A549 (cell line): ENCODE measurements around the gene IFRD1. TPM values are rescaled to one million over a fixed set of nuclear protein-coding genes. Genes with fewer than 3 reads are reported as not detected.

Experiments
- ATAC-seq, 2 experiments: fragments of 200-7000 bp in 1 of 2; fragments of >200 bp in 1 of 2; cut with Nextera tagmentation in 1 of 2; cut with Tn5 transposase in 1 of 2; 3 replicates each; pipeline versions ENCODE4 v1.8.0 to v1.9.1; 2018 to 2020; ENCODE audit warnings: mild to moderate bottlenecking in 1 of 2, moderate library complexity in 1 of 2
- CTCF ChIA-PET: fragments of 300-600 bp; sonication (Branson Sonifier 250); formaldehyde crosslinking; extraction: SDS; loops from one replicate; lab custom pipeline; 2021; ENCODE audit warnings: antibody characterized with exemption, inconsistent platforms; lab: Yijun Ruan, JAX
- POLR2A ChIA-PET: fragments of 350-600 bp; formaldehyde crosslinking; extraction: SDS; loops from one replicate; lab custom pipeline; 2021; ENCODE audit warnings: antibody characterized with exemption, inconsistent platforms; lab: Yijun Ruan, JAX
- DNase-seq, 2 experiments: peaks; one replicate each; pipeline versions ENCODE4 v3.0.0 to v3.0.0-alpha.2; 2011 to 2016; ENCODE audit warnings: low read depth in 1 of 2, low spot score in 1 of 2
- FAIRE-seq: peaks from 2 replicates; lab custom pipeline; 2011; peaks lifted over from hg19 to GRCh38; lab: Jason Lieb, UNC
- H3K27ac ChIP-seq, 2 experiments: fragments of >200 bp; sonication (Bioruptor Twin); formaldehyde crosslinking; 3 replicates each; pipeline ENCODE4 v1.5.1; 2016 to 2017
- H3K4me1 ChIP-seq: fragments of >200 bp; sonication (Bioruptor Twin); formaldehyde crosslinking; 3 replicates; pipeline ENCODE4 v1.6.1; 2016
- H3K4me2 ChIP-seq: fragments of >200 bp; sonication (Bioruptor Twin); formaldehyde crosslinking; 3 replicates; pipeline ENCODE4 v1.6.1; 2016
- H3K4me3 ChIP-seq: fragments of >200 bp; sonication (Bioruptor Twin); formaldehyde crosslinking; 3 replicates; pipeline ENCODE4 v1.5.1; 2016
- H3K9me3 ChIP-seq: fragments of >200 bp; sonication (Bioruptor Twin); formaldehyde crosslinking; 3 replicates; pipeline ENCODE4 v1.6.1; 2016
- BHLHE40 ChIP-seq: IDR thresholded peaks from 2 replicates; pipeline ENCODE4 v1.6.1; 2012; ENCODE audit warnings: low read depth, low read length, inconsistent platforms
- CBX2 ChIP-seq: fragments of 200-600 bp; sonication (generic); IDR thresholded peaks from 2 replicates; pipeline ENCODE4 v1.6.1; 2016; ENCODE audit warnings: low read depth, mild to moderate bottlenecking, borderline replicate concordance
- EHF ChIP-seq: fragments of 250-450 bp; sonication (Bioruptor Pico); IDR thresholded peaks from 2 replicates; pipeline ENCODE4 v1.5.0; 2020; ENCODE audit warnings: mild to moderate bottlenecking
- FOSB ChIP-seq: fragments of 250-450 bp; sonication (Bioruptor Pico); IDR thresholded peaks from 2 replicates; pipeline ENCODE4 v1.5.0; 2020; ENCODE audit warnings: mild to moderate bottlenecking, moderate library complexity
- HDAC2 ChIP-seq: fragments of 200-600 bp; sonication (generic); IDR thresholded peaks from 2 replicates; pipeline ENCODE4 v1.6.1; 2016
- HEYL ChIP-seq: fragments of 250-450 bp; sonication (Bioruptor Pico); IDR thresholded peaks from 2 replicates; pipeline ENCODE4 v1.8.0; 2021; ENCODE audit warnings: mild to moderate bottlenecking, moderate library complexity
- HMGXB4 ChIP-seq: fragments of 250-450 bp; sonication (Bioruptor Pico); IDR thresholded peaks from 2 replicates; pipeline ENCODE4 v1.5.0; 2021; ENCODE audit warnings: mild to moderate bottlenecking, moderate library complexity, borderline replicate concordance
- JUN ChIP-seq, 2 experiments: fragments of >200 bp; sonication (Bioruptor Twin); formaldehyde crosslinking; IDR thresholded peaks; 2 replicates in 1 of 2; 3 replicates in 1 of 2; pipeline ENCODE4 v1.6.1; 2016 to 2017
- KDM1A ChIP-seq: fragments of 200-600 bp; sonication (generic); IDR thresholded peaks from 2 replicates; pipeline ENCODE4 v1.6.1; 2016; ENCODE audit warnings: low read depth, mild to moderate bottlenecking
- MAFK ChIP-seq: fragments of 450-650 bp; IDR thresholded peaks from 2 replicates; pipeline ENCODE4 v1.6.1; 2014; ENCODE audit not compliant: partially characterized antibody
- NFE2L2 ChIP-seq: fragments of 150-350 bp; conservative IDR thresholded peaks from 2 replicates; pipeline ENCODE4 v1.6.1; 2014; ENCODE audit warnings: low read length
- NPAS2 ChIP-seq: fragments of 250-450 bp; sonication (Bioruptor Pico); IDR thresholded peaks from 2 replicates; pipeline ENCODE4 v1.8.0; 2022; ENCODE audit warnings: mild to moderate bottlenecking, moderate library complexity, borderline replicate concordance
- NR3C1 ChIP-seq: fragments of >200 bp; sonication (Bioruptor Twin); formaldehyde crosslinking; IDR thresholded peaks from 3 replicates; pipeline ENCODE4 v1.6.1; 2017
- POLR2AphosphoS2 ChIP-seq: conservative IDR thresholded peaks from 2 replicates; pipeline ENCODE4 v1.6.1; 2012; ENCODE audit warnings: low read length, improper control_type of control experiment, inconsistent platforms
- RARB ChIP-seq: fragments of 250-450 bp; sonication (Bioruptor Pico); IDR thresholded peaks from 2 replicates; pipeline ENCODE4 v1.8.0; 2021; ENCODE audit warnings: mild to moderate bottlenecking, moderate library complexity
- SMC3 ChIP-seq: fragments of >200 bp; sonication (Bioruptor Twin); formaldehyde crosslinking; IDR thresholded peaks from 3 replicates; pipeline ENCODE4 v1.6.1; 2018; ENCODE audit warnings: inconsistent platforms
- SREBF2 ChIP-seq: fragments of 450-650 bp; IDR thresholded peaks from 2 replicates; pipeline ENCODE4 v1.6.1; 2014; ENCODE audit warnings: mild to moderate bottlenecking, moderate library complexity
- TFCP2L1 ChIP-seq: fragments of 250-450 bp; sonication (Bioruptor Pico); IDR thresholded peaks from 2 replicates; pipeline ENCODE4 v1.5.0; 2021; ENCODE audit warnings: mild to moderate bottlenecking
- ZC3H11A ChIP-seq: fragments of 450-650 bp; IDR thresholded peaks from 2 replicates; pipeline ENCODE4 v1.6.1; 2014; ENCODE audit warnings: antibody characterized with exemption, mild to moderate bottlenecking
- ZFP36 ChIP-seq: fragments of 450-650 bp; IDR thresholded peaks from 2 replicates; pipeline ENCODE4 v1.6.1; 2014; ENCODE audit warnings: borderline replicate concordance; ENCODE audit not compliant: partially characterized antibody
- ZSCAN20 ChIP-seq: fragments of 250-450 bp; sonication (Bioruptor Pico); IDR thresholded peaks from 2 replicates; pipeline ENCODE4 v1.8.0; 2022; ENCODE audit warnings: mild to moderate bottlenecking, moderate library complexity
- WGBS: methylation state at CpG from one replicate; pipeline ENCODE4 v1.1.6; 2017; ENCODE audit errors: missing lambda C conversion rate; 5-methylcytosine and 5-hydroxymethylcytosine counted together
- polyA plus RNA-seq, 4 experiments: library from polyadenylated mRNA; depleted of rRNA in 3 of 4; stranded (reverse); fragments of >200 nt; fragmentation: RNase III in 1 of 4; extraction: RNeasy Plus Mini Kit Qiagen cat#74134 plus additional on column Dnase treatment in 1 of 4; gene quantifications; 2 replicates in 3 of 4; 3 replicates in 1 of 4; pipeline ENCODE4 v1.2.3, GENCODE V29; 2011 to 2017
- TF ChIP-seq, protein P1 (sequence below): fragments of >200 bp; sonication (Bioruptor Twin); formaldehyde crosslinking; IDR thresholded peaks from 3 replicates; pipeline ENCODE4 v1.6.1; 2016
- TF ChIP-seq, protein P2 (sequence below): IDR thresholded peaks from 2 replicates; pipeline ENCODE4 v1.6.1; 2012
- TF ChIP-seq, protein P3 (sequence below): IDR thresholded peaks from 2 replicates; pipeline ENCODE4 v1.6.1; 2012; ENCODE audit warnings: low read depth, borderline replicate concordance

Gene IFRD1
- polyA plus RNA-seq, 2 of the 4 experiments (the other 2 are of a cell fraction): 38.8 to 129 TPM

GRCh38 chr7:112423987-112424386, 26.3 kb upstream of the IFRD1 start:
- TF ChIP-seq, protein P1, sequence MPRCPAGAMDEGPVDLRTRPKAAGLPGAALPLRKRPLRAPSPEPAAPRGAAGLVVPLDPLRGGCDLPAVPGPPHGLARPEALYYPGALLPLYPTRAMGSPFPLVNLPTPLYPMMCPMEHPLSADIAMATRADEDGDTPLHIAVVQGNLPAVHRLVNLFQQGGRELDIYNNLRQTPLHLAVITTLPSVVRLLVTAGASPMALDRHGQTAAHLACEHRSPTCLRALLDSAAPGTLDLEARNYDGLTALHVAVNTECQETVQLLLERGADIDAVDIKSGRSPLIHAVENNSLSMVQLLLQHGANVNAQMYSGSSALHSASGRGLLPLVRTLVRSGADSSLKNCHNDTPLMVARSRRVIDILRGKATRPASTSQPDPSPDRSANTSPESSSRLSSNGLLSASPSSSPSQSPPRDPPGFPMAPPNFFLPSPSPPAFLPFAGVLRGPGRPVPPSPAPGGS: no peak
- Histone ChIP-seq H3K4me3 (no peak overlapping the region), H3K9me3 (no peaks in the 10 kb centered on the region), H3K4me2 (no peak overlapping the region), H3K27ac (peak overlapping the region; percentile 65 to 77; a peak in 4 of 6 replicates), H3K4me1 (peaks cover 36% of the 10 kb centered on the region)
- FAIRE-seq: no peak
- WGBS: 94% methylated on average over 2 of the region's 2 CpGs
- DNase-seq: no peak
- CTCF ChIA-PET: interaction anchor here (1.4 to 1.5 kb wide), 2 partner anchors 11 to 664 kb away, joined by 4 read pairs; no protein-coding TSS in a partner anchor
- no peak for ATAC-seq
- POLR2A ChIA-PET: interaction anchor here (1.2 kb wide), 1 partner anchor 27 kb away, joined by 3 read pairs; no protein-coding TSS in a partner anchor

DNA sequence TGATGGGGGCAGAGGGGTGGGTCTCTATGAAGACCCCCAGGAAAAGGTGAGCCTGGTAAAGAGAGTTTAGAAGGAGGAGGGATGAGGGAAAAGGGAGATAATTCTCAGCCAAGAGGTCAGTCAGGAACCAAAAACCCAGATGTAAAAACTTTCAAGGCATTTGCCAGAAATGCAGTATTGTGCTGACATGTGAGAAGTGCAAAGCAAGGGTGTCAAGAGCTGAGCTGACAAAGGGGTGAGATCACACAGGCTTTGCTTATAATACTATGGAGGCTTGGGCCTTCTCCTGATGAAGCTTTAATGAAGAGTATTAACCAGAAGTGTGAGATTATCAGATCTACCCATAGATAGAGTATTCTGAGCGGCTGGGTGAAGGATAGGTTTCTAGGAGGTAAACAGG, 22.3 kb upstream of the IFRD1 start:
- H3K9me3 ChIP-seq: no peaks in the 10 kb centered on the region
- no peak for DNase-seq
- H3K4me3 ChIP-seq: no peak overlapping the region
- CTCF ChIA-PET: interaction anchor here (1.2 to 1.8 kb wide), 3 partner anchors 13 to 675 kb away, joined by 3 to 6 read pairs (median 3); no protein-coding TSS in a partner anchor
- WGBS: 93% methylated on average over 1 of the region's 1 CpG
- H3K4me1 ChIP-seq: peaks cover 8% of the 10 kb centered on the region
- TF ChIP-seq SREBF2 (no peak), HDAC2 (no peak), ZSCAN20 (CRISPR knock-in tag) (no peak)
- POLR2A ChIA-PET: interaction anchor here (1.0 to 2.2 kb wide), 2 partner anchors 23 to 31 kb away, joined by 3 to 11 read pairs; partner anchors contain the start of gene IFRD1
- ATAC-seq: no peak
- no peak overlapping the region for H3K4me2 ChIP-seq
- H3K27ac ChIP-seq: no peak overlapping the region
- no peak for FAIRE-seq

- POLR2A ChIA-PET: interaction anchor here (1.0 to 2.2 kb wide), 2 partner anchors 22 to 30 kb away, joined by 3 to 11 read pairs; partner anchors contain the start of gene IFRD1
- DNase-seq: no peak
- H3K9me3 ChIP-seq: no peaks in the 10 kb centered on the region
- H3K27ac ChIP-seq: no peak overlapping the region
- H3K4me1 ChIP-seq: peaks cover under 1% of the 10 kb centered on the region; the same call in 2 of the 3 replicates
- H3K4me3 ChIP-seq: no peak overlapping the region
- FAIRE-seq: no peak
- TF ChIP-seq, protein P2, sequence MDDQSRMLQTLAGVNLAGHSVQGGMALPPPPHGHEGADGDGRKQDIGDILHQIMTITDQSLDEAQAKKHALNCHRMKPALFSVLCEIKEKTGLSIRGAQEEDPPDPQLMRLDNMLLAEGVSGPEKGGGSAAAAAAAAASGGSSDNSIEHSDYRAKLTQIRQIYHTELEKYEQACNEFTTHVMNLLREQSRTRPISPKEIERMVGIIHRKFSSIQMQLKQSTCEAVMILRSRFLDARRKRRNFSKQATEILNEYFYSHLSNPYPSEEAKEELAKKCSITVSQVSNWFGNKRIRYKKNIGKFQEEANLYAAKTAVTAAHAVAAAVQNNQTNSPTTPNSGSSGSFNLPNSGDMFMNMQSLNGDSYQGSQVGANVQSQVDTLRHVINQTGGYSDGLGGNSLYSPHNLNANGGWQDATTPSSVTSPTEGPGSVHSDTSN: no peak
- TF ChIP-seq KDM1A (no peak), HEYL (CRISPR knock-in tag) (no peak), NR3C1 (no peak), TFCP2L1 (CRISPR knock-in tag) (no peak), ZFP36 (no peak), FOSB (CRISPR knock-in tag) (no peak), RARB (no peak), BHLHE40 (no peak)
- TF ChIP-seq, protein P1: no peak
- no peak overlapping the region for H3K4me2 ChIP-seq
- CTCF ChIA-PET: interaction anchor here (1.2 to 1.4 kb wide), 2 partner anchors 666 to 676 kb away, joined by 3 read pairs; no protein-coding TSS in a partner anchor
- WGBS: 53% methylated on average over 2 of the region's 2 CpGs
- ATAC-seq: no peak
Measured at GRCh38 chr7:112428715-112429114, 21.5 kb upstream of the IFRD1 start.

DNA sequence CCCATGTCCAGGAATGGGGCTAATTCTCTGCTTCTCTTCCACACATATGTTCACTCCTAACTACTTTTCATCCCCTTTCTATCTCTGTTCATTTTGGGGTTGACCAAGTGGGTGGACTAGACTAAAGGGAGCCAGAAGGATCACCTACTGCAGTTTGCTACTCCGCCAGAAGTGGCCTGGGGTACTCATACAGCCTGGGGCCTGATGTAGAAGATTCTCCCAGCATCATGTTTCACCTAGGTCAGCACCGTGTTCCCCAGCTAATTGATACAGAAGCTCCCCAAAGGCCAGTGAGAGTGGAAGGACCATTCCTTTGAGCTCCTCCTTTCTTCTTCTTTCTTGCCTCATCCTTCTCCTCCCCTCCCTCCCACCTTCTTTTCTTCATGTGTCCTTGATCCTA, 19.6 kb upstream of the IFRD1 start:
- DNase-seq: no peak
- H3K27ac ChIP-seq: no peak overlapping the region
- POLR2A ChIA-PET: interaction anchor here (1.7 kb wide), 1 partner anchor 19 kb away, joined by 6 read pairs; the partner anchor contains the start of gene IFRD1
- CTCF ChIA-PET: interaction anchor here (0.8 to 1.9 kb wide), 2 partner anchors 10 to 14 kb away, joined by 3 to 4 read pairs; no protein-coding TSS in a partner anchor
- no peak overlapping the region for H3K4me2 ChIP-seq
- FAIRE-seq: no peak
- ATAC-seq: no peak
- TF ChIP-seq ZFP36: no peak
- TF ChIP-seq HMGXB4 (CRISPR knock-in tag): no peak
- no peak for TF ChIP-seq ZC3H11A
- no peak for TF ChIP-seq CBX2
- TF ChIP-seq MAFK: no peak
- no peak for TF ChIP-seq ZSCAN20 (CRISPR knock-in tag)
- TF ChIP-seq JUN (IDR thresholded peaks at IDR 0.05): no peak
- TF ChIP-seq SMC3: no peak
- TF ChIP-seq, protein P3, sequence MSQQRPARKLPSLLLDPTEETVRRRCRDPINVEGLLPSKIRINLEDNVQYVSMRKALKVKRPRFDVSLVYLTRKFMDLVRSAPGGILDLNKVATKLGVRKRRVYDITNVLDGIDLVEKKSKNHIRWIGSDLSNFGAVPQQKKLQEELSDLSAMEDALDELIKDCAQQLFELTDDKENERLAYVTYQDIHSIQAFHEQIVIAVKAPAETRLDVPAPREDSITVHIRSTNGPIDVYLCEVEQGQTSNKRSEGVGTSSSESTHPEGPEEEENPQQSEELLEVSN: no peak
- no peak for TF ChIP-seq NPAS2 (CRISPR knock-in tag)
- TF ChIP-seq FOSB (CRISPR knock-in tag): no peak
- no peak for TF ChIP-seq POLR2AphosphoS2
- no peak for TF ChIP-seq NFE2L2
- no peak for TF ChIP-seq EHF
- TF ChIP-seq, all 56 proteins: peak for 0
- 66% methylated on average over 2 of the region's 2 CpGs for whole genome bisulfite sequencing
- Histone ChIP-seq H3K4me3 (no peak overlapping the region), H3K4me1 (peaks cover 16% of the 10 kb centered on the region), H3K9me3 (no peaks in the 10 kb centered on the region)
